ENCODE results near the gene RNF207.

RNF207 gene

DNA sequence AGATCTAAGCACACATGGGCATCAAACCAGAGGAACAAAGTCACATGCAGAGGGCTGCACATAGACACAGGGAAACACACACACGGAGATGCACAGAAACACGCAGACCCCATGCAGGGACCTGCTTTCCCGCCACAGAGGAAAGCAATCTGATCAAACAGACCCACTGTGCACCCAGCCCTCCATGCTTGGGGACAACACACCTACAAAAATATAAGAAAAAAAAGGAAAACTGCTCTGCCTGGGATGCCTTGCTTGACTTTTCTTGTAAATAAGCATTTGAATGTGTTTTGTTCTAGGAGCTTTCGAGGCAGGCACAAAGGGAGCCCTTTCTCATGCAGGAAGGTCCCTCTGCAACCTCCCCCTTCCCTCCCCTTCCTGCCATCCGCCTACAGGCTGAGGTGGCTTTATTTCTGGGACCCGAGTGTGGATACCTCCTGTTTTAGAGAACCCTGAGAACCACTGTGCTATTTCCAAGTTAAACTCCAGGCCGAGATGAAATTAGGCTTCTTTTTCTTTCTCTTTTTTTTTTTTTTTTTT lies 33.4 kb downstream of the RNF207 start:
- no peak for DNase-seq

GRCh38 chr1:6239950-6240768 lies 34.2 kb downstream of the RNF207 start:
- DNase-seq, result no peak

- no peak for DNase-seq
These were observed 35.4 kb downstream of the RNF207 start for GRCh38 chr1:6241107-6241886.

DNA sequence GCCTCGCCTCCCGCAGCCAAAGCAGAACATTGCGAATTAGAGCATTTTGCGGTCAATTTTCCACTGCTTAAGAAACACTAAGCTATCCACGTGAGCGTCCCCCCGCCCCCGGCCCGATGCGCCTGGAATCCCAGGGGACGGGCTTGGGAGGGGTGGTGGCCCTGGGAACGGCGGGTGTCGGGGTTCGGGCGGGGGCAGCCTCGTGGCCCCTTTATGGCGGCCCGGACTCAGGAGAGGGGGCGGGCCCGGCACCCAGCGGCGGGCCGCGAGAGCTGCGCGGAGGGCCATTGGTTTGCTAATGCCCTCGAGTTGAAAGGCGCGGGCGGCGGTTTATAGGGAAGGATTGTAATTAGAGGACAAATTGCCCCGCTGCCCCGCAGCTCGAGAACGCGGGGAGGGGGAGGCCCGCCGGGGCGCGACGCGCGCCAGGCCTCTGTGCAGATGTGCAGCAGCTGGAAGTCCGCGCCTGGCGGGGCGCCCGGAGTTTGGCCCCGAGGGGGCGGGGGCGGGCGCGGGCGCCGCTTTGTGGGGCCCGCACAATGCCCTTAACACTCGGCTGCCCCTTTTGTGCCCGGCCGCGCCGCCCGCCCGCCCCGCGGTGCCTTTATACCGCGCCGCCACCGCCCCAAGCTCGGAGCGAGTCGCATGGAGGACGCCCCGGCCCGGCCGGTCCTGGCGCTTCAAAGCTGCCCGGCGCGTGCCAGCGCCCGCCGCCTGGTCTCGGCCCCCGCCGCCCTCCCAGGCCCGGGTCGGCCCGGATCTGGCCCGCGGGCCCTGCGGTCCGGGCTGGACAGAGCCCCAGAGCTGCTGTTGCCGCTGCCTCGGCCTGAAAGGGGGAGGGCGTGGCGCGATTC lies 36.2 kb downstream of the RNF207 start:
- peak; percentile 23 for DNase-seq

- DNase-seq, result no peak
These were observed 37.3 kb downstream of the RNF207 start for GRCh38 chr1:6243053-6243834.

DNA sequence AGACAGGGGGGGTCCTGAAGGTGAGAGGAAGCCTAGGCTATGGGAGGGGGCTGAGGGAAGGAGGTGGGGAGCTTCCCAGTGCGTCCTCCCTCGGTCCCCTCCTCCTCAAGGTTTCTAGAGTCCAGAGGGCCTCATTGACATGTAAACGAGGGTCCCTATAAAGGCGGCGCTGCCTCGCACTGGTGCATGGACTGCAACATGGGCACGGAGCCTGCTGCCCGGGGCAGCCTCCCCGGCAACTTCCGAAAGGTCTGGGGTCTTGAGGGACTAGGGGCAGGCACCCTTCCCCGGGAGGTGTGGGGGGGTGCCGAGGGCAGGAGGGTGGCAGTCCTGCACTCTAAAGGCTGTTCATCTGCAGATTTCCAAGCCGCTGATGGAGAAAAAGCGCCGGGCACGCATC lies 38.1 kb downstream of the RNF207 start, which contains the start of gene HES3:
Gene HES3 (plus strand): TSS at position 187 of the 400 bp plus-strand sequence. CDS start 187 bp downstream, at position 374.
- no peak for DNase-seq

DNA sequence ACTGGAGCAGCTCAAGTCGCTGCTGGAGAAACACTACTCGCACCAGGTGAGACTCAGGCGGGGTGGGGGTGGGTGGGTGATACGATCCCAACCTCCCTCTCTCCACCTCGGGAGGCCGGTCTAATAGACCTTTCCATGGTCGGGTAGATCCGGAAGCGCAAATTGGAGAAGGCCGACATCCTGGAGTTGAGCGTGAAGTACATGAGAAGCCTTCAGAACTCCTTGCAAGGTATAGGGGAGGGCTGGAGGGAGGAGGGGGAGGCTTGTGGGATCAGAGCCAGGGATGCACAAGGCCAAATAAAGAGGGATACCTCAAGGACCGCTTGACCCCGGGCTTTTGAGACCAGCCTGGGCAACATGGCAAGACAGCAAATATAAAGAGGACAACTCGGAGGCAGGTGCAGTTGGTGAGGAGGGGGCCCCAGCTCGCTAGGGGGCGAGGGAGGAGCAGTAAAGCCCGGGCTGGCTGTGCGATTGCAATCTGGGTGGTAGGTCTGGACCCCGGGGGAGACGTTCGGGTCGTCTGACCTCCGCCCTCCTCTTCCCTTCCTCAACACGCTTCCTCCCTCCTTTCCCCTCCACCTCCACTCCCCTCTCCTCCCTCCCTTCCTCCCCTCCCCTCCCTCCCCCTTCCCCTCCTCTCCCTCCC lies 38.6 kb downstream of the RNF207 start:
- DNase-seq, result no peak

- DNase-seq, result peak; percentile 59
These were observed 39.4 kb downstream of the RNF207 start for GRCh38 chr1:6245086-6245868.

DNA sequence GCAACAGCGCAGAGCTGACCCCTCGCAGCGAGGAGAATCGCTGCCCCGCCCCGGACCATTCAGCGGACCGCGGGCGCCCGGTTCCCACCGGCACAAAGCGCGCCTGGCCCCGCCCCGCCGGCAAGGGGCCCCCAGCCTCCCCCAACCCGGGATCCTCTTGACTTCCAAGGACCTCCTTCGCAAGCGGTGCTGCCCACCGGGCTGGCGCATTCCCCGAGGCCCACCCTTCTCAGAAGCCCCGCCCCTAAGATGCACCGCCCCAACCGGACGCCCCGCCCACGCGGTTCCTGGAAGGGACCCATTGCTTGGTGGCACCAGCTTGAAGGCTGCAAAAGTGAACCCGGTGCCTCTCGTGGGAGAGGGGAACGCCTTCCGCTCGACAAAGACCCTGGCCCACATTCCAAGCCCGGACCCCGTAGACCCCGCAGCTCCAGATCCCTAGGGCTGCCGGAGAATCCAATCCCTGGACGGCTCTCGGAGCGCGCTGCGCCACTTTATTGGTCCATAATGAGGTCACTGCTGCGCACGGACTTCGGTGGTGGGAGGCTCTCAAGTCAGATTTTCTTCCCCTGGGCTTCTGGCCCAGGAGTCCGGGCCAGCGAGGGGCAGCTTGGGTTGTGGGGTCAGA lies 40.1 kb downstream of the RNF207 start:
- DNase-seq, result peak; percentile 62

- peak; percentile 69 for DNase-seq
These were observed 40.9 kb downstream of the RNF207 start for GRCh38 chr1:6246497-6247467.

GRCh38 chr1:6247651-6248050 lies 41.7 kb downstream of the RNF207 start:
- DNase-seq, result no peak

DNA sequence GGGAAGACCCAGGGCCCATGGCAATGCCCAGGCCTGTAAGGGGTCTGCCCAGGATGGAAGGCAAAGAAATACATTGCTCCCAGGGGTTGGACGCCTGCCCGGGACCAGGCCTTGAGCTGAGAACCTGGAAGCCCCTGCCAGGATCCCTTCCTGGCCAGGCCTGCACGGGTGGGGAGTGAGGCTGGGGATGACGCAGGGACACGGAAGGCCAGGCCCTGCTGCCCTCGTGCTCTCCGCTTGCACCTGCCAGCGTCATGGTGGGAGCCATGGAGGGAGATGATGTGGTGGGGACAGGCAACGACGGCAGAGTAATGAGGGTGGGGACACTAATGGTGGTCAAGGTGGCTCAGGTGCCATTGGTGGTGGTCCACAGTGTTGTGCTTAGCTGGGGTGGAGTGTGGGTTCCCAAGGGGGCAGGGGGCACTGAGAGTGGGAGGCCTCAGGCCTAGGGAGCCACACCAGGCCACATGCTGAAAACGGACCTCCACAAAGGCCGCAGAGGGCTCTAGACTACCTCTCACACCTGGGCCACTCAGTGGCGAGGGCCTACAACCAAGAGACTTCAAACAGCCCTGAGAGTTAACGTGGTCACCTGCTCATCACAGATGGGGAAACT lies 42.4 kb downstream of the RNF207 start:
- DNase-seq, result no peak

DNA sequence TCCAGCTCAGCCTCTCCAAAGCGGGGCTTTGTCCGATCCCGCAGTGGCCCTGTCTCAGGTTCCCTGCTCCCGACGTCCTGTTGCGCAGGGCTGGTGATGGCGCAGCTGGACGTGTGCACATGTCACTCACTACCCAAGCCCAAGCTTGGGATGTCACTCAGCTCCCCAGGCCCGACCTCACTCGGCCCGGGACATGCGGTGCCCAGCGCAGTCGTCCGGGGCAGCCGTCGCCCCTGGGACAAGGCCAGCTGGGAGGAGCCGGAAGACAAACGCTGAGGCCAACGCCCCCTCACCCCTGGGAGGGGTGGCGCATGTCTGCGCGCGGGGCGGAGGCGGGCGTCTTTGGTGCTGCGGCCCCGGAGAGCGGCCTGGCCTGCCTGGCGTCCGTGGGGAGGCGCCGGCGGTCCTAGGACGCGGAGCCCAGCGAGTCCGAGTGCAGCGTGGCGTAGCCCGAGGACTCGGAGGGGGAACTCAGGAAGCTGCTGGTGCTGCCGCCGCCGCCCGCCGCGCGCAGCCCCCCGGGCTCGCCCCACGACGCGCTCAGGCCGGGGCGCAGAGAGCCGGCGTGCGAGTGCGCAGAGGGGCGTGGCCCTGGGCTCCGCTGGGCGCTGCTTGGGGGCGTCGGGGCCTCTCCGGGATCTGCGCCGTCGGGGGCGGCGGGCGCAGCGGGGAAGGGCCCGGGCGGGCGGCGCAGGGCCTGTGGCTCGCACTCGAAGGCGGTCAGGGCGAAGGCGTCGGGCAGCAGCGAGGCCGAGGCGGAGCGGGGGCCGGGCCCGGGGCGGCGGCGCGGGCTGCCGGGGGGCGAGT lies 43.2 kb downstream of the RNF207 start:
- no peak for DNase-seq

- DNase-seq, result no peak
These were observed 44.1 kb downstream of the RNF207 start for GRCh38 chr1:6249739-6250689.

GRCh38 chr1:6251233-6251632 lies 45.3 kb downstream of the RNF207 start:
- no peak for DNase-seq

GRCh38 chr1:6251681-6252373 lies 45.9 kb downstream of the RNF207 start:
- DNase-seq, result no peak

Data from NCI-H2029 (cell line).